ENCODE data around the gene OR52K2.
"Not testable (repeated sequence)": the region's sequence is repeated elsewhere in the genome, so short reads cannot be mapped to it uniquely, and the experiment has no call there.

Gene OR52K2

GRCh38 chr11:4448995-4449394 lies at the start of gene OR52K2:
TSS of gene OR52K2 (plus strand) at chr11:4449295. CDS start at chr11:4449340, 45 bp downstream.
- DNase-seq (ENCODE audit: low read depth in 2 of 2) = no peak

- DNase-seq (ENCODE audit: low read depth in 2 of 2) = not testable (repeated sequence)
Observed at GRCh38 chr11:4406206-4406605, 42.9 kb upstream of the OR52K2 start.

GRCh38 chr11:4416306-4416705 lies 32.8 kb upstream of the OR52K2 start:
- DNase-seq (ENCODE audit: low read depth in 2 of 2) = no peak

GRCh38 chr11:4416816-4417215 lies 32.3 kb upstream of the OR52K2 start:
- DNase-seq (ENCODE audit: low read depth in 2 of 2) = no peak

- DNase-seq (ENCODE audit: low read depth in 2 of 2) = no peak
Observed at GRCh38 chr11:4418403-4418802, 30.7 kb upstream of the OR52K2 start.

- DNase-seq (ENCODE audit: low read depth in 2 of 2) = no peak
Observed at GRCh38 chr11:4430051-4430450, 19.0 kb upstream of the OR52K2 start.

GRCh38 chr11:4433856-4434255 lies 15.2 kb upstream of the OR52K2 start:
- DNase-seq (ENCODE audit: low read depth in 2 of 2) = no peak

- no peak for DNase-seq (ENCODE audit: low read depth in 2 of 2)
Observed at GRCh38 chr11:4436411-4436810, 12.7 kb upstream of the OR52K2 start.

GRCh38 chr11:4441515-4441914 lies 7.6 kb upstream of the OR52K2 start:
- DNase-seq (ENCODE audit: low read depth in 2 of 2) = no peak

GRCh38 chr11:4443232-4443891 lies 5.7 kb upstream of the OR52K2 start:
- DNase-seq (ENCODE audit: low read depth in 2 of 2) = no peak

GRCh38 chr11:4453118-4453517 lies 4.0 kb downstream of the OR52K2 start:
- no peak for DNase-seq (ENCODE audit: low read depth in 2 of 2)

- DNase-seq (ENCODE audit: low read depth in 2 of 2) = no peak
Observed at GRCh38 chr11:4454021-4454420, 4.9 kb downstream of the OR52K2 start.

- no peak for DNase-seq (ENCODE audit: low read depth in 2 of 2)
Observed at GRCh38 chr11:4455419-4455818, 6.3 kb downstream of the OR52K2 start.

- no peak for DNase-seq (ENCODE audit: low read depth in 2 of 2)
Observed at GRCh38 chr11:4459500-4459899, 10.4 kb downstream of the OR52K2 start.

- no peak for DNase-seq (ENCODE audit: low read depth in 2 of 2)
Observed at GRCh38 chr11:4460151-4460550, 11.1 kb downstream of the OR52K2 start.

GRCh38 chr11:4464216-4465159 lies 15.4 kb downstream of the OR52K2 start:
- DNase-seq (ENCODE audit: low read depth in 2 of 2) = no peak

- no peak for DNase-seq (ENCODE audit: low read depth in 2 of 2)
Observed at GRCh38 chr11:4465407-4465806, 16.3 kb downstream of the OR52K2 start.

- no peak for DNase-seq (ENCODE audit: low read depth in 2 of 2)
Observed at GRCh38 chr11:4466131-4466870, 17.2 kb downstream of the OR52K2 start.

- no peak for DNase-seq (ENCODE audit: low read depth in 2 of 2)
Observed at GRCh38 chr11:4466871-4467442, 17.9 kb downstream of the OR52K2 start.

GRCh38 chr11:4467811-4468606 lies 18.9 kb downstream of the OR52K2 start:
- DNase-seq (ENCODE audit: low read depth in 2 of 2) = no peak

GRCh38 chr11:4479644-4480043 lies 30.5 kb downstream of the OR52K2 start:
- no peak for DNase-seq (ENCODE audit: low read depth in 2 of 2)

All from stimulated activated CD8-positive, alpha-beta memory T cell treated with anti-CD3 and anti-CD28 coated beads, Interleukin-15, amount 100 ng/mL, for 48 hours (primary cell).